PC-3 (cell line): ENCODE results near the gene SLC15A4. TPM values are rescaled to one million over a fixed set of nuclear protein-coding genes. Genes with fewer than 3 reads are reported as not detected.

ENCODE experiments used
- ATAC-seq: fragments of 200-7000 bp; cut with Tn5 transposase; 2 replicates; pipeline ENCODE4 v1.9.1; 2020; ENCODE audit warnings: mild to moderate bottlenecking, moderate library complexity
- BruUV-seq: library from RNA; stranded (reverse); fragments of 400-500 nt; replicated peaks from 2 replicates; lab custom pipeline; 2021; lab: Mats Ljungman, UMichigan
- CTCF ChIA-PET: fragments of 300-600 bp; sonication (Branson Sonifier 250); formaldehyde crosslinking; loops from one replicate; lab custom pipeline; 2022; ENCODE audit warnings: antibody characterized with exemption; lab: Charles Lee
- POLR2A ChIA-PET: fragments of 300-600 bp; sonication (Branson Sonifier 250); formaldehyde crosslinking; loops from one replicate; lab custom pipeline; 2022; ENCODE audit warnings: antibody characterized with exemption; ENCODE audit not compliant: unreplicated experiment; lab: Charles Lee
- DNase-seq: peaks from one replicate; pipeline ENCODE4 v3.0.0-alpha.2; 2015
- H2AFZ ChIP-seq: fragments of 300-600 bp; sonication (generic); 2 replicates; pipeline ENCODE4 v1.6.0; 2016; ENCODE audit warnings: antibody characterized with exemption, low read length
- H3F3A ChIP-seq: fragments of 300-600 bp; sonication (generic); one replicate; pipeline ENCODE4 v1.6.0; 2017; ENCODE audit warnings: antibody characterized with exemption, low read length, control low read depth, mild to moderate bottlenecking; ENCODE audit not compliant: unreplicated experiment
- H3K27ac ChIP-seq: fragments of 300-600 bp; sonication (generic); 2 replicates; pipeline ENCODE4 v1.5.1; 2016; ENCODE audit warnings: mild to moderate bottlenecking, low read length
- H3K27me3 ChIP-seq: fragments of 300-600 bp; sonication (generic); 2 replicates; pipeline ENCODE4 v1.6.1; 2016; ENCODE audit warnings: low read length, mixed read lengths
- H3K36me3 ChIP-seq: fragments of 300-600 bp; sonication (generic); 2 replicates; pipeline ENCODE4 v1.6.1; 2016; ENCODE audit warnings: low read depth, mixed run types, low read length, mixed read lengths
- H3K4me1 ChIP-seq: fragments of 300-600 bp; sonication (generic); 2 replicates; pipeline ENCODE4 v1.5.1; 2016; ENCODE audit warnings: low read length; ENCODE audit not compliant: insufficient read depth
- H3K4me2 ChIP-seq: fragments of 300-600 bp; sonication (generic); 2 replicates; pipeline ENCODE4 v1.6.0; 2016; ENCODE audit warnings: low read length
- H3K4me3 ChIP-seq: fragments of 300-600 bp; sonication (generic); 2 replicates; pipeline ENCODE4 v1.5.1; 2016; ENCODE audit warnings: mild to moderate bottlenecking, low read length, mixed read lengths
- H3K79me2 ChIP-seq: fragments of 300-600 bp; sonication (generic); 2 replicates; pipeline ENCODE4 v1.6.1; 2017; ENCODE audit warnings: low read length, mixed read lengths
- H3K9ac ChIP-seq: fragments of 300-600 bp; sonication (generic); 2 replicates; pipeline ENCODE4 v1.6.0; 2016; ENCODE audit warnings: mild to moderate bottlenecking, low read length
- H3K9me2 ChIP-seq: fragments of 300-600 bp; sonication (generic); replicated peaks from 2 replicates; pipeline ENCODE4 v1.6.1; 2016; ENCODE audit warnings: mixed run types, low read length, mixed read lengths
- H3K9me3 ChIP-seq: fragments of 300-600 bp; sonication (generic); 2 replicates; pipeline ENCODE4 v1.6.1; 2016; ENCODE audit warnings: low read length, mixed read lengths
- H4K20me1 ChIP-seq: fragments of 300-600 bp; sonication (generic); 2 replicates; pipeline ENCODE4 v1.6.1; 2016; ENCODE audit warnings: low read length, mixed read lengths
- EZH2 ChIP-seq: fragments of 300-600 bp; sonication (generic); IDR thresholded peaks from one replicate; pipeline ENCODE4 v1.6.1; 2017; ENCODE audit warnings: antibody characterized with exemption, mild to moderate bottlenecking, low read length; ENCODE audit not compliant: unreplicated experiment
- EZH2phosphoT487 ChIP-seq: fragments of 300-600 bp; sonication (generic); IDR thresholded peaks from 2 replicates; pipeline ENCODE4 v1.6.1; 2018; ENCODE audit warnings: mild to moderate bottlenecking, antibody characterized with exemption, low read length, borderline replicate concordance
- intact Hi-C: fragments of 100-400 bp; cut with micrococcal nuclease; formaldehyde crosslinking; loops from 2 replicates; pipeline ENCODE4 v1.9.0; 2023
- total RNA-seq: library from RNA; depleted of rRNA; stranded (reverse); fragments of >200 nt; gene quantifications from 2 replicates; pipeline ENCODE4 v1.2.3, GENCODE V29; 2014
- TF ChIP-seq, protein P1 (sequence below): fragments of 300-600 bp; sonication (generic); conservative IDR thresholded peaks from 2 replicates; pipeline ENCODE4 v1.5.1; 2017; ENCODE audit warnings: antibody characterized with exemption, low read depth, mild to moderate bottlenecking, low read length

Gene SLC15A4
- total RNA-seq, 1 experiment from 2014 or later: 20.8 TPM

DNA sequence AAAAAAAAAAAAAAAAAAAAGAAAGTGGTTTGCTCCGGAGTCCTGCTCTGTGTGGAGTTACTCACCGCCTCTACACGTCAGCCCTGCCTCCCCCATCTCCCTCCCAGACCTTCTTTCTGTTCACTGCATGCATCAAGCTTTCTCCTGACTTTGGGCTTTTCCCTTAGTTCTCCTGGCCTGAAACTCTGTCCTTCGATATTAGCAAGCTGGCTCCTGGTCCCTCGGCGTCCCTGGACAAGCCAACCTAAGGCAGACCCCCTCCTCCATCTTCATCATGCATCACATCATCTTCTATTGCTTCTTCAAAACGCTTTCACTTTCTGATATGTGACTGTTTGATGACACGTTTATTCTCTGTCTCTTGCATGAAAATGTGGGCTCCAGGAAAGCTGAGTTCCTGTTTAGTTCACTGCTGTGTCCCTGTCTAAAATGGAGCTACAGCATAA, 40.6 kb downstream of the SLC15A4 start:
- ATAC-seq (peak; percentile 43), DNase-seq (no peak)
- H3K9me2 ChIP-seq: no peaks in the 10 kb centered on the region
- H3K4me1 ChIP-seq: no peaks in the 10 kb centered on the region
- no peak overlapping the region for H3K27ac ChIP-seq
- H3K4me2 ChIP-seq: no peak overlapping the region
- no peak overlapping the region for H3K9ac ChIP-seq
- ChIA-PET CTCF (no interaction called here), POLR2A (no interaction called here)
- H3K27me3 ChIP-seq: no peaks in the 10 kb centered on the region
- TF ChIP-seq, protein P1, sequence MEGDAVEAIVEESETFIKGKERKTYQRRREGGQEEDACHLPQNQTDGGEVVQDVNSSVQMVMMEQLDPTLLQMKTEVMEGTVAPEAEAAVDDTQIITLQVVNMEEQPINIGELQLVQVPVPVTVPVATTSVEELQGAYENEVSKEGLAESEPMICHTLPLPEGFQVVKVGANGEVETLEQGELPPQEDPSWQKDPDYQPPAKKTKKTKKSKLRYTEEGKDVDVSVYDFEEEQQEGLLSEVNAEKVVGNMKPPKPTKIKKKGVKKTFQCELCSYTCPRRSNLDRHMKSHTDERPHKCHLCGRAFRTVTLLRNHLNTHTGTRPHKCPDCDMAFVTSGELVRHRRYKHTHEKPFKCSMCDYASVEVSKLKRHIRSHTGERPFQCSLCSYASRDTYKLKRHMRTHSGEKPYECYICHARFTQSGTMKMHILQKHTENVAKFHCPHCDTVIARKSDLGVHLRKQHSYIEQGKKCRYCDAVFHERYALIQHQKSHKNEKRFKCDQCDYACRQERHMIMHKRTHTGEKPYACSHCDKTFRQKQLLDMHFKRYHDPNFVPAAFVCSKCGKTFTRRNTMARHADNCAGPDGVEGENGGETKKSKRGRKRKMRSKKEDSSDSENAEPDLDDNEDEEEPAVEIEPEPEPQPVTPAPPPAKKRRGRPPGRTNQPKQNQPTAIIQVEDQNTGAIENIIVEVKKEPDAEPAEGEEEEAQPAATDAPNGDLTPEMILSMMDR: no peak
- no peak for TF ChIP-seq EZH2phosphoT487
- TF ChIP-seq EZH2: no peak
- H3K36me3 ChIP-seq: no peaks in the 10 kb centered on the region
- no peaks in the 10 kb centered on the region for H3K9me3 ChIP-seq
- H3K4me3 ChIP-seq: no peak overlapping the region
- no peaks in the 10 kb centered on the region for H3F3A ChIP-seq
- no peaks in the 10 kb centered on the region for H3K79me2 ChIP-seq
- H4K20me1 ChIP-seq: no peaks in the 10 kb centered on the region
- no TSS peak for BruUV-seq
- H2AFZ ChIP-seq: 0 out of 2 replicates have a peak overlapping the region, but pooled peaks have one; percentile 21
- intact Hi-C loops: no loop called here

- no peak overlapping the region for H3K9ac ChIP-seq
- H3K27me3 ChIP-seq: peaks cover 7% of the 10 kb centered on the region; the same call in 1 of the 2 replicates
- H3K36me3 ChIP-seq: no peaks in the 10 kb centered on the region
- H3K79me2 ChIP-seq: no peaks in the 10 kb centered on the region
- no peak overlapping the region for H3K4me2 ChIP-seq
- no peaks in the 10 kb centered on the region for H3K9me3 ChIP-seq
- no peaks in the 10 kb centered on the region for H3F3A ChIP-seq
- no peak for DNase-seq
- no peaks in the 10 kb centered on the region for H3K4me1 ChIP-seq
- no peaks in the 10 kb centered on the region for H3K9me2 ChIP-seq
- TF ChIP-seq, protein P1: no peak
- no peak for TF ChIP-seq EZH2
- no peak for TF ChIP-seq EZH2phosphoT487
- no peaks in the 10 kb centered on the region for H4K20me1 ChIP-seq
- ChIA-PET POLR2A (no interaction called here), CTCF (no interaction called here)
- no peak overlapping the region for H2AFZ ChIP-seq
- ATAC-seq: no peak
- H3K4me3 ChIP-seq: no peak overlapping the region
- no TSS peak for BruUV-seq
- H3K27ac ChIP-seq: no peak overlapping the region
- intact Hi-C loops: no loop called here
Observed at GRCh38 chr12:128779901-128780300, 43.9 kb downstream of the SLC15A4 start.

GRCh38 chr12:128772249-128772648, 51.5 kb downstream of the SLC15A4 start:
- BruUV-seq: no TSS peak
- Histone ChIP-seq H3K4me3 (no peak overlapping the region), H3K27me3 (peaks cover 62% of the 10 kb centered on the region), H3K79me2 (no peaks in the 10 kb centered on the region), H3K27ac (no peak overlapping the region), H3K9me2 (no peaks in the 10 kb centered on the region), H3K36me3 (no peaks in the 10 kb centered on the region), H3K9me3 (no peaks in the 10 kb centered on the region), H4K20me1 (no peaks in the 10 kb centered on the region), H3K4me1 (no peaks in the 10 kb centered on the region; the same call in 1 of the 2 replicates), H2AFZ (no peak overlapping the region), H3F3A (no peaks in the 10 kb centered on the region), H3K9ac (no peak overlapping the region), H3K4me2 (no peak overlapping the region)
- DNase-seq: no peak
- no peak for ATAC-seq
- intact Hi-C loops: no loop called here
- ChIA-PET POLR2A (no interaction called here), CTCF (interaction anchor here (0.6 kb wide), 1 partner anchor 513 kb away, joined by 3 read pairs; no protein-coding TSS in a partner anchor)
- TF ChIP-seq EZH2phosphoT487: no peak
- no peak for TF ChIP-seq EZH2
- TF ChIP-seq, protein P1: no peak
